Body of pancreas (tissue), 4 donors: ENCODE data around the gene POGZ.

Source experiments
- CTCF ChIP-seq, 7 experiments: fragments of 450-650 bp in 4 of 7; fragments of 200-600 bp in 3 of 7; sonication (generic) in 3 of 7; IDR thresholded peaks; one replicate each; pipeline ENCODE4 v1.5.1; 2016 to 2019; ENCODE audit warnings: antibody characterized with exemption in 7 of 7
- POLR2A ChIP-seq, 3 donors: fragments of 450-650 bp; IDR thresholded peaks; one replicate each; pipeline ENCODE4 v1.6.1; 2016; ENCODE audit warnings: antibody characterized with exemption in 3 of 3, mild to moderate bottlenecking in 2 of 3

- TF ChIP-seq CTCF (IDR thresholded peaks at IDR 0.05): no peak
- no peak for TF ChIP-seq POLR2A (IDR thresholded peaks at IDR 0.05)
These were observed 5.7 kb upstream of the POGZ start for GRCh38 chr1:151465026-151465425.
